Liver (tissue), 9 donors: Measurements from ENCODE around the gene PREX1. TPM values are rescaled to one million over a fixed set of nuclear protein-coding genes. Genes with fewer than 3 reads are reported as not detected.

Experiments used
- DNase-seq: peaks from one replicate; pipeline ENCODE4 v3.0.0-alpha.2; 2017; ENCODE audit warnings: low spot score
- H3K27ac ChIP-seq, 2 donors: one replicate each; pipeline ENCODE4 v1.7.0; 2013; ENCODE audit warnings: inconsistent platforms in 2 of 2, low read length in 2 of 2, control low read depth in 1 of 2, low read depth in 1 of 2, mild to moderate bottlenecking in 1 of 2
- H3K27me3 ChIP-seq, 4 donors: one replicate each; pipeline versions ENCODE4 v1.6.1 to v1.7.0; 2013; ENCODE audit warnings: low read length in 3 of 4, inconsistent platforms in 1 of 4, mild to moderate bottlenecking in 1 of 4, moderate library complexity in 1 of 4; ENCODE audit not compliant: control insufficient read depth in 4 of 4, insufficient read depth in 4 of 4
- H3K36me3 ChIP-seq, 4 donors: one replicate each; pipeline versions ENCODE4 v1.6.1 to v1.7.0; 2013; ENCODE audit warnings: low read length in 3 of 4, mild to moderate bottlenecking in 3 of 4, low read depth in 1 of 4, moderate library complexity in 1 of 4; ENCODE audit not compliant: control insufficient read depth in 4 of 4, insufficient read depth in 3 of 4
- H3K4me1 ChIP-seq, 4 donors: one replicate each; pipeline versions ENCODE4 v1.6.1 to v1.7.0; 2013; ENCODE audit warnings: low read length in 3 of 4, mild to moderate bottlenecking in 3 of 4, moderate library complexity in 1 of 4; ENCODE audit not compliant: control insufficient read depth in 4 of 4, insufficient read depth in 4 of 4
- H3K4me3 ChIP-seq, 3 donors: one replicate each; pipeline versions ENCODE4 v1.6.1 to v1.7.0; 2013; ENCODE audit warnings: low read length in 3 of 3, control low read depth in 1 of 3, low read depth in 1 of 3, mild to moderate bottlenecking in 1 of 3
- H3K9ac ChIP-seq, 2 donors: one replicate each; pipeline ENCODE4 v1.7.0; 2013; ENCODE audit warnings: low read length in 2 of 2, mild to moderate bottlenecking in 2 of 2, moderate library complexity in 2 of 2, control low read depth in 1 of 2, low read depth in 1 of 2
- H3K9me3 ChIP-seq, 4 donors: one replicate each; pipeline versions ENCODE4 v1.6.1 to v1.7.0; 2013; ENCODE audit warnings: low read length in 3 of 4; ENCODE audit not compliant: control insufficient read depth in 4 of 4
- ATF3 ChIP-seq: IDR thresholded peaks from 2 replicates; pipeline ENCODE4 v1.6.1; 2016; ENCODE audit warnings: antibody characterized with exemption
- CTCF ChIP-seq: fragments of 150-350 bp; IDR thresholded peaks from 2 replicates; pipeline ENCODE4 v1.5.1; 2017; ENCODE audit warnings: improper control_type of control experiment, low read depth, low read length; ENCODE audit not compliant: missing input control
- EGR1 ChIP-seq, 2 donors: IDR thresholded peaks; 2 replicates each; pipeline ENCODE4 v1.6.1; 2016 to 2018; ENCODE audit warnings: antibody characterized with exemption in 2 of 2, low read depth in 2 of 2
- FOXA1 ChIP-seq: IDR thresholded peaks from 2 replicates; pipeline ENCODE4 v1.6.1; 2016; ENCODE audit warnings: antibody characterized with exemption
- FOXA2 ChIP-seq: IDR thresholded peaks from 2 replicates; pipeline ENCODE4 v1.6.1; 2016; ENCODE audit warnings: antibody characterized with exemption
- GABPA ChIP-seq, 2 donors: IDR thresholded peaks in 1 of 2; conservative IDR thresholded peaks in 1 of 2; 2 replicates each; pipeline ENCODE4 v1.6.1; 2016; ENCODE audit warnings: antibody characterized with exemption in 2 of 2, mild to moderate bottlenecking in 1 of 2, moderate library complexity in 1 of 2
- HNF4A ChIP-seq, 2 donors: conservative IDR thresholded peaks; 2 replicates each; pipeline ENCODE4 v1.6.1; 2016; ENCODE audit warnings: antibody characterized with exemption in 2 of 2, mild to moderate bottlenecking in 2 of 2
- HNF4G ChIP-seq: IDR thresholded peaks from 2 replicates; pipeline ENCODE4 v1.6.1; 2016; ENCODE audit warnings: antibody characterized with exemption
- JUND ChIP-seq, 2 donors: IDR thresholded peaks; 2 replicates each; pipeline ENCODE4 v1.6.1; 2016; ENCODE audit warnings: antibody characterized with exemption in 2 of 2
- NR2F2 ChIP-seq: IDR thresholded peaks from 2 replicates; pipeline ENCODE4 v1.6.1; 2016; ENCODE audit warnings: antibody characterized with exemption
- RAD21 ChIP-seq, 2 donors: IDR thresholded peaks; 2 replicates each; pipeline ENCODE4 v1.6.1; 2016; ENCODE audit warnings: antibody characterized with exemption in 2 of 2, mild to moderate bottlenecking in 2 of 2
- RXRA ChIP-seq, 2 donors: IDR thresholded peaks; 2 replicates each; pipeline ENCODE4 v1.6.1; 2017 to 2018; ENCODE audit warnings: antibody characterized with exemption in 2 of 2, mild to moderate bottlenecking in 1 of 2
- SP1 ChIP-seq: IDR thresholded peaks from 2 replicates; pipeline ENCODE4 v1.6.1; 2018; ENCODE audit warnings: antibody characterized with exemption, mild to moderate bottlenecking
- TAF1 ChIP-seq: conservative IDR thresholded peaks from 2 replicates; pipeline ENCODE4 v1.6.1; 2016; ENCODE audit warnings: antibody characterized with exemption, mild to moderate bottlenecking
- YY1 ChIP-seq: IDR thresholded peaks from 2 replicates; pipeline ENCODE4 v1.6.1; 2016; ENCODE audit warnings: antibody characterized with exemption, mild to moderate bottlenecking
- WGBS: extraction: QIAGEN DNeasy Blood & Tissue Kit; methylation state at CpG from one replicate; pipeline ENCODE4 v1.1.7; 2013; 5-methylcytosine and 5-hydroxymethylcytosine counted together
- polyA plus RNA-seq, 2 donors: library from polyadenylated mRNA; stranded (reverse) in 1 of 2; unstranded in 1 of 2; fragments of 200-250 nt in 1 of 2; fragments of >200 nt in 1 of 2; fragmentation: Nextera tagmentation in 1 of 2; extraction: Ambion mirVana in 1 of 2; gene quantifications; one replicate each; pipeline versions ENCODE4 v1.2.1 to v1.2.3, GENCODE V29; 2013 to 2015
- total RNA-seq, 2 donors: library from RNA; depleted of rRNA; stranded (reverse); fragments of >200 nt; gene quantifications; one replicate each; pipeline ENCODE4 v1.2.3, GENCODE V29; 2014
- TF ChIP-seq, protein P1 (sequence below): IDR thresholded peaks from 2 replicates; pipeline ENCODE4 v1.6.1; 2016; ENCODE audit warnings: antibody characterized with exemption
- TF ChIP-seq, protein P2 (sequence below): IDR thresholded peaks from 2 replicates; pipeline ENCODE4 v1.6.1; 2016; ENCODE audit warnings: antibody characterized with exemption, mild to moderate bottlenecking
- TF ChIP-seq, protein P3 (sequence below): IDR thresholded peaks from 2 replicates; pipeline ENCODE4 v1.6.1; 2016; ENCODE audit warnings: antibody characterized with exemption
- donor health status: healthy.
- donor health status: healthy.
- donor health status: healthy.
- donor health status: healthy.
- donor health status: healthy.

PREX1 gene
- total and polyA plus RNA-seq, 4 donors = 2.2 to 18.0 (median 10.8) TPM

DNA sequence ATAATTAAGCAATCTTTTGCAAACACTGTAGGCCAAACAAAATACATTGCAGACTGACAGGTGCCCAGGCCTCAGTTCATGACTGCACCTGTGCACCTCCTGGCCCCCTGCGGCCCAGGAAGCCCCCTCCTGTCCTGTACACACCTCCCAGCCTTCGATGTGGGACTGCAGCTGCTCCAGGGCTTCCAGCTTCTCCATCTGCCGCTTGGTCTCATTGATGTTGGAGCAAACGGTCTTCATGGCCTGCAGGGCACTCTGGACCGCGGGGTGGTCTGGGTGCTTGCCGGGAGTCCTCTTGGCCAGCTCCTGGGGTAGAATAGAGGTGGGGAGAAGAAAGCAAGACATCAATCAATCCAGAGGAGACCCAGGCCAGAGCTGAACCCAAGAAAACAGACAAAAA, 119.7 kb downstream of the PREX1 start:
- H3K9ac ChIP-seq = no peak overlapping the region
- H3K9me3 ChIP-seq = no peaks in the 10 kb centered on the region
- no peak for TF ChIP-seq YY1
- TF ChIP-seq HNF4A (conservative IDR thresholded peaks at IDR 0.05) = no peak
- TF ChIP-seq, protein P1, sequence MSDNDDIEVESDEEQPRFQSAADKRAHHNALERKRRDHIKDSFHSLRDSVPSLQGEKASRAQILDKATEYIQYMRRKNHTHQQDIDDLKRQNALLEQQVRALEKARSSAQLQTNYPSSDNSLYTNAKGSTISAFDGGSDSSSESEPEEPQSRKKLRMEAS = no peak
- TF ChIP-seq RXRA (IDR thresholded peaks at IDR 0.05) = no peak
- no peak for TF ChIP-seq SP1
- no peak for TF ChIP-seq FOXA1
- no peak for TF ChIP-seq EGR1 (IDR thresholded peaks at IDR 0.05; ENCODE audit: low read depth in 2 of 2)
- TF ChIP-seq HNF4G = no peak
- TF ChIP-seq, protein P2, sequence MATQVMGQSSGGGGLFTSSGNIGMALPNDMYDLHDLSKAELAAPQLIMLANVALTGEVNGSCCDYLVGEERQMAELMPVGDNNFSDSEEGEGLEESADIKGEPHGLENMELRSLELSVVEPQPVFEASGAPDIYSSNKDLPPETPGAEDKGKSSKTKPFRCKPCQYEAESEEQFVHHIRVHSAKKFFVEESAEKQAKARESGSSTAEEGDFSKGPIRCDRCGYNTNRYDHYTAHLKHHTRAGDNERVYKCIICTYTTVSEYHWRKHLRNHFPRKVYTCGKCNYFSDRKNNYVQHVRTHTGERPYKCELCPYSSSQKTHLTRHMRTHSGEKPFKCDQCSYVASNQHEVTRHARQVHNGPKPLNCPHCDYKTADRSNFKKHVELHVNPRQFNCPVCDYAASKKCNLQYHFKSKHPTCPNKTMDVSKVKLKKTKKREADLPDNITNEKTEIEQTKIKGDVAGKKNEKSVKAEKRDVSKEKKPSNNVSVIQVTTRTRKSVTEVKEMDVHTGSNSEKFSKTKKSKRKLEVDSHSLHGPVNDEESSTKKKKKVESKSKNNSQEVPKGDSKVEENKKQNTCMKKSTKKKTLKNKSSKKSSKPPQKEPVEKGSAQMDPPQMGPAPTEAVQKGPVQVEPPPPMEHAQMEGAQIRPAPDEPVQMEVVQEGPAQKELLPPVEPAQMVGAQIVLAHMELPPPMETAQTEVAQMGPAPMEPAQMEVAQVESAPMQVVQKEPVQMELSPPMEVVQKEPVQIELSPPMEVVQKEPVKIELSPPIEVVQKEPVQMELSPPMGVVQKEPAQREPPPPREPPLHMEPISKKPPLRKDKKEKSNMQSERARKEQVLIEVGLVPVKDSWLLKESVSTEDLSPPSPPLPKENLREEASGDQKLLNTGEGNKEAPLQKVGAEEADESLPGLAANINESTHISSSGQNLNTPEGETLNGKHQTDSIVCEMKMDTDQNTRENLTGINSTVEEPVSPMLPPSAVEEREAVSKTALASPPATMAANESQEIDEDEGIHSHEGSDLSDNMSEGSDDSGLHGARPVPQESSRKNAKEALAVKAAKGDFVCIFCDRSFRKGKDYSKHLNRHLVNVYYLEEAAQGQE = no peak
- no peak for TF ChIP-seq ATF3
- TF ChIP-seq JUND (IDR thresholded peaks at IDR 0.05) = no peak
- TF ChIP-seq, protein P3, sequence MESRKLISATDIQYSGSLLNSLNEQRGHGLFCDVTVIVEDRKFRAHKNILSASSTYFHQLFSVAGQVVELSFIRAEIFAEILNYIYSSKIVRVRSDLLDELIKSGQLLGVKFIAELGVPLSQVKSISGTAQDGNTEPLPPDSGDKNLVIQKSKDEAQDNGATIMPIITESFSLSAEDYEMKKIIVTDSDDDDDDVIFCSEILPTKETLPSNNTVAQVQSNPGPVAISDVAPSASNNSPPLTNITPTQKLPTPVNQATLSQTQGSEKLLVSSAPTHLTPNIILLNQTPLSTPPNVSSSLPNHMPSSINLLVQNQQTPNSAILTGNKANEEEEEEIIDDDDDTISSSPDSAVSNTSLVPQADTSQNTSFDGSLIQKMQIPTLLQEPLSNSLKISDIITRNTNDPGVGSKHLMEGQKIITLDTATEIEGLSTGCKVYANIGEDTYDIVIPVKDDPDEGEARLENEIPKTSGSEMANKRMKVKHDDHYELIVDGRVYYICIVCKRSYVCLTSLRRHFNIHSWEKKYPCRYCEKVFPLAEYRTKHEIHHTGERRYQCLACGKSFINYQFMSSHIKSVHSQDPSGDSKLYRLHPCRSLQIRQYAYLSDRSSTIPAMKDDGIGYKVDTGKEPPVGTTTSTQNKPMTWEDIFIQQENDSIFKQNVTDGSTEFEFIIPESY = no peak
- TF ChIP-seq NR2F2 = no peak
- TF ChIP-seq GABPA (IDR thresholded peaks at IDR 0.05 in 1 of 2, conservative IDR thresholded peaks at IDR 0.05 in 1 of 2) = no peak
- H3K27me3 ChIP-seq = no peaks in the 10 kb centered on the region
- H3K4me3 ChIP-seq = no peak overlapping the region
- no peaks in the 10 kb centered on the region for H3K36me3 ChIP-seq
- H3K27ac ChIP-seq = no peak overlapping the region
- DNase-seq = no peak
- 95% methylated on average over 7 of the region's 7 CpGs for WGBS
- H3K4me1 ChIP-seq = no peaks in the 10 kb centered on the region

DNA sequence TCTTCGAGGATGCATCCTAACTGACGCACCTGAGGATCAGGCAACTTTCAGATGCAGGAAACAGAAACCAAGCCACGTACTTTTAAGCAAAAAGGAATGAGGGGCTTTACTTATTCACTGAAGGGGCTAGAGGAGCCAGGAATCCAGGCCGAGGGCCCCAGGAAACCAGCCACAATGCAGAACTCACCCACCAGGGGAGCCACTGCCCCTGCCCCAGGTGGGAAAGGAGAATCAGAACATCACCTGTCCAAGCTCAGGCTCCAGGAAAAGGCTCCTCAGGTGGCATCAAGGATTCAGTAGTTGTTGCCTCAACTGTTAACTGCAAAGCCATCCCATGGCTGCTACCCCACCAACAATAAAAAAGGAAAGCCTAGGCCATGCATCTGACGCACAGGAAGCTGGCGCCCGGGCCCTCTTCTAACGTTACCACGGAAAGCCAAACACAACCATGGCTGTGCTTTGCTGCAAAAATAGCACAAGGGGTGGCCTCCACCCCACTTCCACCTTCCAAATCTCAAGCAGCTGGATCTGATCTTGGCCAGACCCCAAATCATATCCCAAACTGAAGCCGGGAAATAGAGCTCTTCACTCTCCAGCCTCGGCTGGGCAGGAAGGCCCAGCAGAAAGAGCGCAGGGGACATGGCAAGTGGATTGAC, 121.0 kb downstream of the PREX1 start:
- no peaks in the 10 kb centered on the region for H3K27me3 ChIP-seq
- WGBS = 85% methylated on average over 12 of the region's 12 CpGs
- H3K36me3 ChIP-seq = no peaks in the 10 kb centered on the region
- no peak overlapping the region for H3K9ac ChIP-seq
- H3K4me1 ChIP-seq = no peaks in the 10 kb centered on the region
- no peak overlapping the region for H3K4me3 ChIP-seq
- no peak for DNase-seq
- H3K9me3 ChIP-seq = no peaks in the 10 kb centered on the region
- H3K27ac ChIP-seq = no peak overlapping the region
- TF ChIP-seq YY1 (no peak), FOXA2 (no peak), ATF3 (no peak), NR2F2 (no peak), HNF4G (no peak), JUND (IDR thresholded peaks at IDR 0.05) (no peak), RXRA (IDR thresholded peaks at IDR 0.05) (no peak), HNF4A (conservative IDR thresholded peaks at IDR 0.05) (no peak), GABPA (IDR thresholded peaks at IDR 0.05 in 1 of 2, conservative IDR thresholded peaks at IDR 0.05 in 1 of 2) (no peak), SP1 (no peak), CTCF (no peak), FOXA1 (no peak), TAF1 (no peak), RAD21 (IDR thresholded peaks at IDR 0.05) (no peak)
- TF ChIP-seq, protein P1 = no peak
- TF ChIP-seq, protein P2 = no peak
